HTR-8/SVneo (cell line): Measurements from ENCODE around the gene RAPGEF3.

Source experiments
- DNase-seq: peaks from one replicate; pipeline ENCODE4 v3.0.0; 2011; ENCODE audit warnings: low spot score, mixed read lengths; ENCODE audit not compliant: insufficient read length
- FAIRE-seq: peaks from 2 replicates; lab custom pipeline; 2011; peaks lifted over from hg19 to GRCh38; lab: Jason Lieb, UNC

Gene RAPGEF3

DNA sequence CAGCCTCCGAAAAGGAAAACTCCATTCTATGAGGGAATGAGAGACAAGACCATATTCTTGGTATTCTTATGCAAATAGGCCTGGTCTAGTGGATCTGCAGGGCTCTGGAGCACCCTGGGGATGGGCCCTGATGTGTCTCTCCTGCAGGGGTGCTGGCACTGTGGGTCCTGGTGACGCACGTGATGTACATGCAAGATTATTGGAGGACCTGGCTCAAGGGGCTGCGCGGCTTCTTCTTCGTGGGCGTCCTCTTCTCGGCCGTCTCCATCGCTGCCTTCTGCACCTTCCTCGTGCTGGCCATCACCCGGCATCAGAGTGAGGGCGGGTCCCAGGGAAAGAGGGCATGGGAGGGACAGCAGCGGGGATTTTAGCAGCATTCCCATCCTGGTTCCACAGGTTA lies 20.2 kb upstream of the RAPGEF3 start:
- FAIRE-seq (no peak), DNase-seq (no peak)

DNA sequence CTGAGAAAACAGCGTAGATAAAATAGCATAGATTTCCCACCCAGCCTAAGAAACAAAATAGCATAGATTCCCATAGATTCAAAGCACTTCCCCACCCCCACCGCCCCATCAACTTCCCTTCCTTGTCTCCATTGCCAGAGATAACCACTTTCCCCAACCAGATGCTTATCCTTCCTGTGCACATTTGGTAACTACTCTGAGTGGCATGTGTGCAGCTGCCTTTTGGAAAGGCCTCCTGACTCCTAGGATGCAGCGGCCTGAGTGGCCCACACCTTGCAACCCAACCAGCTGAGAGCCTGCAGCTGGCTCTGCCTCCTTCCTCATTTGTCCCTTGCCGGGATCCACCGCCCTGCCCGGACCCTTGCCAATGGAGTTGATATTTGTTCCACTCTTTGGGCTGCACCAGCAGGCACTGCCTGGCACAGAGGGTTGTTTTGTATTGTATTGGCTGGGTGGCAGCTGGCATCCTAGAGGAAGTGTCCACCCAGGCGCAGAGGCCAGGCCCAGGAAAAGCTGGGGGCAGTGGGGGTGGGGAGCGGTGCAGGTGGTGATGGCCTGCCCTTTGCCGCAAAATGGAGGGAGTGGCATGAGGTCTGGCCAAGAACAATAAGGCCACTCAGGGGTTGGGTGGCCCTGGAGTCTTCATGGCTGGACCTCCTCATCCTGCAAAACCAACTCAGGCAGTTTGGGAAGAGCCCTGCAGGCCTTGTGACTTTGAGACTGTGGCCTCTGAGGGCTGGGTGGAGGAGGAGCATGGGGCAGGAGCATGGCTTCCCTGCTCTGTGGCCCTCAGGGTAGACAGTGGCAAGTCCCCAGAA lies 19.3 kb upstream of the RAPGEF3 start:
- no peak for FAIRE-seq
- DNase-seq: no peak

DNA sequence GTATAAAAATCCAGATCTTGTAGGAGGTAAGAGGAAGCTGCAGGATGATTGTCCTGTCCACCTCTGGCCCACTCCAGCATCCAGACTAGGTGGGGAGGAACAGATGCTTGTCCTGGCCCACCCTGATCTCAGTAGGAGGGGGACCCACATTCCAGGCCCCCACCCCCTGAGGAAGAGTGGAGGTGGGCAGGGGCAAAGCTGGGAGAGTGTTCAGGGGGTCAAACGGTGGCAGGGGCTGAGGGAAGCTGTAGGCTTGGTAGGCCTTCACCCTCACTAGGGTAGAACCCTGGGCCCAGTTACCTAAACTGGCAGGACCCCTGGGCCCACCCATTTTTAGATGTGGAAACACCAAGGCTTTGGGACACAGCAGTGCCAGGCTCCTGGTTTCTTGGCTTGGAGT lies 18.5 kb upstream of the RAPGEF3 start:
- no peak for DNase-seq
- no peak for FAIRE-seq

GRCh38 chr12:47776471-47777143 lies 17.9 kb upstream of the RAPGEF3 start:
- FAIRE-seq: no peak

DNA sequence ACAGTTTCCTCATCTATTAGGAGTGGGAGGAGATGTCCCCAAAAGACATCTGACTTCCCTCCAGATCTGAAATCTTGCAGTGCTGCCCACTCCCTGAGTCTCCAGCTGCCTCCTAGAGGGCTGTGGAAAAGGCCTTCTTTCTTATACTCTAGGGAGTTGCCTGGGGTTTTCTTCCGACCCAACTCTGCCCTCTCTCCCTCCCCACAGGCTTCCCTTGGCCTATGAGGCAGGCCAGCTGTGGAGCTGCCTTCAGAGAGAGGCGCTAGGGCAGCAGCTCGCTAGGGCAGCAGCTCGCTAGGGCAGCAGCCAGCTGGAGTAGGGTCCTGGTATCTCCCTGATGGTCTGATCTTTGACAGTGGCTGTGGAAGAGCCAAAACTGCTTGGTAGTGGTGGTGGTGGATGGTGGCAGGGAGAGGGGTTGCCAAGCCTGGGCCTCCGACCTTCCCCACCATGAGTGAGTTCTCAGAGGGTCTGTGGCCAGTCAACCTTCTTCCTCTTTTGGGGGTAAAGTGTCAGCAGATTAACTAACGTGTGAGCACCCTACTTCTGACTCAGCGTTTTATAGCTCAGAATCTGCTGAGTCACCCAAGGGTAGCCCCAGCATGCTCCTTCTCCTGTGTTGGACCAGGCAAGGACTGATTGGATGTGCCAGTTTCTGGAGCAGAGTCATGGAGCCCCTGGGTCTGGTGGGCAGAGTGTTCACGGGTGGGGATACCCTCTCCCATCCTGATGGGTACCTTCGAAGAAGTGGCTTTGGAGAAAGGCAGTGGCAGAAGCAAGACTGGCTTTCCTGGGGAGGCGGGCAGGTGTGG lies 16.6 kb upstream of the RAPGEF3 start:
- no peak for FAIRE-seq
- no peak for DNase-seq

More at GRCh38 chr12:47776471-47777143, 17.9 kb upstream of the RAPGEF3 start:
- DNase-seq: no peak

GRCh38 chr12:47774663-47775062 lies 16.0 kb upstream of the RAPGEF3 start:
- FAIRE-seq: no peak

GRCh38 chr12:47773858-47774580 lies 15.3 kb upstream of the RAPGEF3 start:
- DNase-seq: no peak
- FAIRE-seq: no peak

More at GRCh38 chr12:47774663-47775062, 16.0 kb upstream of the RAPGEF3 start:
- no peak for DNase-seq

DNA sequence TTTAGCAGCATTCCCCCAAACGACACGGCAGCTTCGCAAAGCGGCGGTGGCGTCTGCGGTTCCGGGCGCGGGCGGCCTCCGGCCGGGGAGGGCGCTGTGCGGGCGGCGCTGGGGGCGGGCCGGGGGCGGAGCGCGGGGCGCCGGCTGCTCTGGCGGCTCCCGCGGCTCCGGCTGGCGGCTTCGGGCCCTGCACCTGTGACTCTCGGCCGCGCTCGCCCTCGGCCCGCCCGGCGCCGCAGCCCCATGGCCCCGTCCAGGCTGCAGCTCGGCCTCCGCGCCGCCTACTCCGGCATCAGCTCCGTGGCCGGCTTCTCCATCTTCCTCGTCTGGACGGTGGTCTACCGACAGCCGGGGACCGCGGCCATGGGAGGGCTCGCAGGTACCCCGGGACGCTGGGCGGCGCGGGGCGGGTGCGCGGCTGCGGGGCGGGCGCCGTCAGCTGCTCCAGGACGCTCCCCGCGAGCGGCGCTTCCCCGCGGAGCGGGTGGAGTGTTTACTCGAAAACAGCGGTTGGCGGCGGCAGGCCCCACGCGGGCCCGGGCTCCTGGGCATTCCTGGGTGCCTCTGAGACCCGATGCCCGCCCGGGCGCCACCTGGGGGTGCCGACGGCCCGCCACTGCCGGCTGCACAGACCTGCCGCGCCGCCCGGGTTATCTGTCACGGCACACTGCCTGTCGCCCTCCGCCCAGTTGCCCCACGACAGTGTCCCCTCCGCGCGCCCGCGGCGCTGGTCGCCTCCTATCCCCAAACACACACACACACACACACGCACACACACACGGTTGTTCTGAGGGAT lies 14.6 kb upstream of the RAPGEF3 start, which contains the start of gene SLC48A1:
Gene SLC48A1 (plus strand): TSS at position 177 of the 796 bp plus-strand sequence. CDS start 67 bp downstream, at position 244.
- FAIRE-seq: no peak

DNA sequence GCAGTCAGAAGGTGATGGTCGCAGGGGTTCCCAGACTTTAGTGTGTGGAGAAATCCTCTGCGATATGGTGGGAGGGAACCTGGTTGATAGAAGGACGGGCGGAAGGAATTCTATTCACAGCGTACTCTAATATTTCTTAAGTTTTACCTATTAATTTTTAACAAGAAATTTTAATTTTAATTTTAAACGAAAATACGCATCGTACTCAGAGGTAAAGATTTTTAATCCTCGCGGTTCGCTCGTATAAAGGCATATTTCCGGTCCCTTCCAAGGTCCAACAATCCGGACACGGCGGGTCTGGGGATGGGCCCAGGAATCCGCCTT lies 14.0 kb upstream of the RAPGEF3 start:
- FAIRE-seq: no peak
- DNase-seq: no peak

More for the DNA sequence above, 14.6 kb upstream of the RAPGEF3 start, which contains the start of gene SLC48A1:
- peak; percentile 72 for DNase-seq

DNA sequence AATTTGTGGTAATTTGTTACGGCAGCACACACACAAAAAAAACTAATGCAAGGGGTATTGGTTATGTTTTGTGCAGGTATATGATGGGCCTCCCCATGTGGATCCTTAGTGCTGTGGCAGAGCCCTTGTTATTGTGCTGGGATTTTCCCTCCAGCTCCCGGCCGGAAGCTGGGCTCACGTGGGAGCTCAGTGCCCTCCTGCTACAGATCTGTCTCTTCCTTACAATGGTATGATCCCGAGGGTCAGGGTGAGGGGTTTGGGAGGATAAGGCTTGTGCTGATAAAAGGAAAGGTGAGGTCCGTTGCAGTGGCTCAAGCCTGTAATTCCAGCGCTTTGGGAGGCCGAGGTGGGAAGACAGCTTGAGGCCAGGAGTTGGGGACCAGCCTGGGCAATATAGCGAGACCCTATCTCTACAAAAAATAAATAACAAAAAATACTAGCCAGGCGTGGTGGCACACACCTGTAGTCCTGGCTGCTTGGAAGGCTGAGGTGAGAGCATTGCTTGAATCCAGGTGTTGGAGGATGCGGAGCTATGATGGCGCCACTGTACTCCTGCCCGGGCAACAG lies 13.5 kb upstream of the RAPGEF3 start:
- FAIRE-seq: no peak
- no peak for DNase-seq

DNA sequence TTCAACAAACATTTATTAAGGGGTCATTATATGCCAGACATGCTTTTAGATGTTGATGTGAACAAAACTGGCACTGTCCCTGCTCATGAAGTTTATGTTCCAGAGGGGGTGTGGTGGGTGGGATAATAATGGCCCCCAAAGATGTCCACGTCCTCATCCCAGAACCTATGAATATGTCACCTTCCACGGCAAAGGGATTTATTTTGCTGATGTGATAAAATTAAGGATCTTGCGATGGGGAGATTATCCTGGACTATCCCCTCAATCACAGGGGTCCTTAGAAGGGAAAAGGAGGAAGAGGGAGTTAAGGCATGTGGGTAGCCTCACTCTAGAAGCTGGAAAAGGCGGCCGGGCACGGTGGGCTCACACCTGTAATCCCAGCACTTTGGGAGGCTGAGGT lies 12.6 kb upstream of the RAPGEF3 start:
- FAIRE-seq (no peak), DNase-seq (no peak)

DNA sequence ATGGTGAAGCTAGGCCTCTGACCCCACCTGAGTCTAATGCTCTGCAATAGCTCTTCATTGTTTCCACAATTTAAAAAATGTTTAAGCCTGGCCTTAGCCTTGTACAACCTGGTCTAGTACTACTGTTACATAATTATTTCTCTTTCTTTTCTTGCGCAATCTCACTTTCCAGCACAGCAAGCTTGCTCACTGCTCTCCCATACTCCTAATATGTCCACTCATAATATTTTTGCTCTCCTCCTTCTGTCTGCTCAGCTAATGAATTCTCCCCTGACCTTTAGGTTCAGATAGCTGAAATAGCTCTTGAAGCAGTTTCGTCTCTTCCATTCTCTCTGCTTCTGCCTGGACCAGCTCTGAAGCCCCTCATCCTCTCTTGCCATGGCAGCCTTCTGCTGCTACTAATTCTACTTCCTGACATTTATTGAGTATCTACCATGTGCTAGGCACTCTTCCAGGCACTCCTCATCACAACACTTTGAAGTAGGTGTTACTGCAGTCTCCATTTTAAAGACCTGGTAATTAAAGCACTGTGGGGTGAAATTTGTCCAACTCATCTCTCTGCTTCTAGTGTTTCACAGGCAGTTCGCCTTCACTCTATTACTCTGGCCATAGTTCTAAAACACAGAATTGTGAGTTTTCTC lies 11.5 kb upstream of the RAPGEF3 start:
- FAIRE-seq (no peak), DNase-seq (no peak)

- FAIRE-seq (no peak), DNase-seq (no peak)
Observed at GRCh38 chr12:47769234-47770085, 10.8 kb upstream of the RAPGEF3 start.

DNA sequence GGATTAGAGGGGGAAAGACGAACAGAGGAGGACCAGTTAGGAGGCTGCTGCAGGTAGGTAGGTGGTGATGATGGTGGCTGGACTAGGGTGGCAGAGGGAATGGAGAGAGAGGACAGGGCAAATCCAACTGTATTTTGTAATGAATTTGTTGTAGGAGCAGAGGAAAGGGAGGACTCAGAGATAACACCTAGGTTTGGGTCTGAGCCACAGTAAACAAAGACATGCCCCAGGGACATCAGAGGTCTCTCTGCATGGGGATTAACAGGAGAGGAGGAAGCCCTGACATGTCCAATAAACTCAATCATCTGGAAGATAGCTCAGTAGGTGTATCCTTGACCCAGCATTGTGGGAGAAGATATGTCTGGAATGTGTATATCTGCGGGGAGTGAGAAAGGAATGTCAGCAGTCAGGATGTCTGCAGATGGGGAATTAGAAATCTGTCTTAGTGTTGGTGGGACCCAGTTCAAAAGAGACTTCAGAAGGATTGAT lies 9.7 kb upstream of the RAPGEF3 start:
- DNase-seq (peak; percentile 66), FAIRE-seq (peak; percentile 28)

GRCh38 chr12:47767216-47767724 lies 8.6 kb upstream of the RAPGEF3 start:
- FAIRE-seq (no peak), DNase-seq (no peak)

DNA sequence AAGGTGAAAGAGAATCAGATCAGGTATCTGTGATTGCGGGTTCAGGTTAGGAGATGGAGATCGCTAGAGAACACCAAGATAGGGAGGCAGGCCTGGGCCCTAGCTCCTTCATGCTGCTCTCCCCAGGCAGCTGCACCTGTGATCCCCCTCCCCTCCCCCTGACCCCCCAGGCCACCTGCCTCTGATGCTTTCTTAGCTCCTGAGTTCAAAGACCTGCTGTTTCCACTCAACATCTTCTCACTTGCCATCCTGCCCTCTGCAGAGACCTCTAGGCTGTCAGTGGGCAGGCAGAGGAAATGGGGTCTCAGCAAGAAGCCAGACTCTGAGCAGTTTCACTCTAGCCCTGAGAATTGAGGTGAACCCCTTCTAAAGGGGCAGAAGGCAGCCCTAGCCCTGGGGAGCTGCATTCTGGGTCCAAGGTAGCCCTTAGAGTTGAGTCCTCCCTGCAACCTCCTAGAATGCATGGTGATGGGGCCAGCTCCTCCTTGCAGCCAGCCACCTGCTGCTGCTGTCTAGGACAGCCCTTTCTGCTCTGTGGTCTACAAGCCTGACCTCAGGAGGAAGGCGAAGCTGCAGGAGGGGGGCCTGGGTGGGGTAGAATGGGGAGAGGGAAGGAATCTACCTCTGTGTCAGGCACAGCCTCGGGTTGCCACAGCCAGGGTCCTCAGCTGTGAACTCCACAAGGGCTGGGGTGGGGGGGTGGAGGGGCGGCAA lies 8.0 kb upstream of the RAPGEF3 start:
- DNase-seq (no peak), FAIRE-seq (no peak)
